HepG2 (cell line): Measurements from ENCODE around the gene PCBD2. TPM values are rescaled to one million over a fixed set of nuclear protein-coding genes. Genes with fewer than 3 reads are reported as not detected.

ENCODE experiments used
- AKNA ChIP-seq: sonication (generic); formaldehyde crosslinking; IDR thresholded peaks from 2 replicates; pipeline ENCODE4 v1.4.0; 2020; ENCODE audit warnings: missing genetic modification reagents, borderline replicate concordance
- ARNT2 ChIP-seq: sonication (generic); formaldehyde crosslinking; IDR thresholded peaks from 2 replicates; pipeline ENCODE4 v1.8.0; 2022; ENCODE audit warnings: mild to moderate bottlenecking, low read depth, missing genetic modification reagents, moderate library complexity
- CEBPB ChIP-seq: IDR thresholded peaks from 2 replicates; pipeline ENCODE4 v1.6.1; 2011; ENCODE audit warnings: low read depth, low read length, improper control_type of control experiment, borderline replicate concordance
- CEBPG ChIP-seq: IDR thresholded peaks from 2 replicates; pipeline ENCODE4 v1.6.1; 2016
- FOXK2 ChIP-seq: fragments of 450-650 bp; IDR thresholded peaks from 2 replicates; pipeline ENCODE4 v1.6.1; 2016
- JARID2 ChIP-seq: sonication (generic); formaldehyde crosslinking; IDR thresholded peaks from 2 replicates; pipeline ENCODE4 v1.8.1; 2023; ENCODE audit warnings: missing genetic modification reagents, inconsistent platforms; ENCODE audit not compliant: insufficient replicate concordance
- MBNL3 ChIP-seq: fragments of 250-450 bp; sonication (Bioruptor Pico); conservative IDR thresholded peaks from 2 replicates; pipeline ENCODE4 v1.8.0; 2022; ENCODE audit warnings: mild to moderate bottlenecking, inconsistent platforms
- MEF2D ChIP-seq: sonication (generic); formaldehyde crosslinking; IDR thresholded peaks from 2 replicates; pipeline ENCODE4 v1.5.1; 2020; ENCODE audit warnings: mild to moderate bottlenecking, missing genetic modification reagents
- NCOA5 ChIP-seq: sonication (generic); formaldehyde crosslinking; IDR thresholded peaks from 2 replicates; pipeline ENCODE4 v1.4.0; 2020; ENCODE audit warnings: missing genetic modification reagents
- NFE2L1 ChIP-seq: sonication (generic); formaldehyde crosslinking; IDR thresholded peaks from 2 replicates; pipeline ENCODE4 v1.4.0; 2020; ENCODE audit warnings: missing genetic modification reagents, mild to moderate bottlenecking, borderline replicate concordance
- NFIC ChIP-seq: IDR thresholded peaks from 2 replicates; pipeline ENCODE4 v1.6.1; 2012; ENCODE audit warnings: mild to moderate bottlenecking, low read length, inconsistent platforms
- RFX5 ChIP-seq: IDR thresholded peaks from 2 replicates; pipeline ENCODE4 v1.6.1; 2011; ENCODE audit warnings: low read depth, low read length, improper control_type of control experiment
- SMARCC2 ChIP-seq: fragments of 450-650 bp; IDR thresholded peaks from 2 replicates; pipeline ENCODE4 v1.6.1; 2017; ENCODE audit warnings: antibody characterized with exemption, mild to moderate bottlenecking
- SNAI1 ChIP-seq: sonication (generic); formaldehyde crosslinking; IDR thresholded peaks from 2 replicates; pipeline ENCODE4 v1.5.0; 2020; ENCODE audit warnings: mild to moderate bottlenecking, missing genetic modification reagents, borderline replicate concordance
- SNAPC2 ChIP-seq: sonication (generic); formaldehyde crosslinking; IDR thresholded peaks from 2 replicates; pipeline ENCODE4 v1.8.1; 2022; ENCODE audit warnings: mild to moderate bottlenecking, missing genetic modification reagents
- TFAP4 ChIP-seq: sonication (generic); IDR thresholded peaks from 2 replicates; pipeline ENCODE4 v1.6.1; 2016; ENCODE audit warnings: low read depth, borderline replicate concordance
- ZNF335 ChIP-seq: sonication (generic); formaldehyde crosslinking; IDR thresholded peaks from 2 replicates; pipeline ENCODE4 v1.4.0; 2020; ENCODE audit warnings: missing genetic modification reagents
- polyA plus RNA-seq, 8 experiments: library from polyadenylated mRNA; depleted of rRNA in 3 of 8; stranded (reverse) in 7 of 8; unstranded in 1 of 8; fragments of >200 nt; fragmentation: Illumina TruSeq in 4 of 8; extraction: Trizol in 4 of 8; gene quantifications; 2 replicates each; pipeline versions ENCODE4 v1.2.1 to v1.2.3, GENCODE V29; 2011 to 2016; ENCODE audit warnings: low read depth in 4 of 8, missing spikeins in 1 of 8, mixed read lengths in 1 of 8; ENCODE audit not compliant: insufficient read depth in 1 of 8
- total RNA-seq, 5 experiments: library from RNA; depleted of rRNA; stranded (reverse); fragments of >200 nt; fragmentation: Illumina TruSeq; extraction: Trizol; gene quantifications; 2 replicates each; pipeline ENCODE4 v1.2.3, GENCODE V29; 2016; ENCODE audit warnings: low read depth in 1 of 5
- TF ChIP-seq, protein P1 (sequence below): sonication (generic); formaldehyde crosslinking; IDR thresholded peaks from 2 replicates; pipeline ENCODE4 v1.5.0; 2020; ENCODE audit warnings: missing genetic modification reagents
- TF ChIP-seq, protein P2 (sequence below): sonication (generic); formaldehyde crosslinking; IDR thresholded peaks from 2 replicates; pipeline ENCODE4 v1.4.0; 2020; ENCODE audit warnings: mild to moderate bottlenecking, low read depth, missing genetic modification reagents

PCBD2 gene
- total and polyA plus RNA-seq, 2 of the 13 experiments (the other 11 are each of a cell fraction or from before 2014, with no cell fraction given), result 5.5 to 12.0 TPM

- TF ChIP-seq AKNA (no peak), CEBPB (no peak), SMARCC2 (no peak), TFAP4 (no peak), ZNF335 (CRISPR knock-in tag) (peak; percentile 97), NFE2L1 (CRISPR knock-in tag) (no peak), MBNL3 (CRISPR knock-in tag) (no peak), ARNT2 (CRISPR knock-in tag) (peak; percentile 83), FOXK2 (no peak), RFX5 (no peak), JARID2 (CRISPR knock-in tag) (no peak), SNAI1 (CRISPR knock-in tag) (peak; percentile 68; the same call in 1 of the 2 replicates), CEBPG (peak; percentile 21; the same call in 1 of the 2 replicates), SNAPC2 (no peak), MEF2D (no peak; the same call in 1 of the 2 replicates), NCOA5 (CRISPR knock-in tag) (no peak), NFIC (no peak)
- TF ChIP-seq, protein P1, sequence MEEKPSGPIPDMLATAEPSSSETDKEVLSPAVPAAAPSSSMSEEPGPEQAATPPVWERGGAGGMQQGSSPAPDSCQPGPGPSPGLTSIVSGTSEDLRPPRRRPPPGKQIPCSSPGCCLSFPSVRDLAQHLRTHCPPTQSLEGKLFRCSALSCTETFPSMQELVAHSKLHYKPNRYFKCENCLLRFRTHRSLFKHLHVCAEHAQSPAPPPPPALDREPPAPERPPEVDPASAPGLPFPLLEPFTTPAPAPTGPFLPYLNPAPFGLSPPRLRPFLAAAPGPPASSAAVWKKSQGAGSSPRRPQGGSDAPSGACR, result peak; percentile 58; the same call in 1 of the 2 replicates
- TF ChIP-seq, protein P2, sequence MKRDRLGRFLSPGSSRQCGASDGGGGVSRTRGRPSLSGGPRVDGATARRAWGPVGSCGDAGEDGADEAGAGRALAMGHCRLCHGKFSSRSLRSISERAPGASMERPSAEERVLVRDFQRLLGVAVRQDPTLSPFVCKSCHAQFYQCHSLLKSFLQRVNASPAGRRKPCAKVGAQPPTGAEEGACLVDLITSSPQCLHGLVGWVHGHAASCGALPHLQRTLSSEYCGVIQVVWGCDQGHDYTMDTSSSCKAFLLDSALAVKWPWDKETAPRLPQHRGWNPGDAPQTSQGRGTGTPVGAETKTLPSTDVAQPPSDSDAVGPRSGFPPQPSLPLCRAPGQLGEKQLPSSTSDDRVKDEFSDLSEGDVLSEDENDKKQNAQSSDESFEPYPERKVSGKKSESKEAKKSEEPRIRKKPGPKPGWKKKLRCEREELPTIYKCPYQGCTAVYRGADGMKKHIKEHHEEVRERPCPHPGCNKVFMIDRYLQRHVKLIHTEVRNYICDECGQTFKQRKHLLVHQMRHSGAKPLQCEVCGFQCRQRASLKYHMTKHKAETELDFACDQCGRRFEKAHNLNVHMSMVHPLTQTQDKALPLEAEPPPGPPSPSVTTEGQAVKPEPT (CRISPR knock-in tag), result peak; percentile 90
Observed at GRCh38 chr5:134904610-134905245, at the start of gene PCBD2 (continued).
